Lower leg skin (tissue), 4 donors: ENCODE measurements around the gene TCN2. TPM values are rescaled to one million over a fixed set of nuclear protein-coding genes. Genes with fewer than 3 reads are reported as not detected.

Experiments used
- DNase-seq, 2 donors: peaks; one replicate each; pipeline ENCODE4 v3.0.0-alpha.2; 2019; ENCODE audit warnings: low spot score in 2 of 2
- H3K4me3 ChIP-seq: fragments of 200-600 bp; sonication (generic); 2 replicates; pipeline ENCODE4 v1.5.1; 2017; ENCODE audit warnings: mild to moderate bottlenecking, low read depth; ENCODE audit not compliant: poor library complexity, severe bottlenecking
- CTCF ChIP-seq, 3 donors: fragments of 450-650 bp; IDR thresholded peaks; one replicate each; pipeline ENCODE4 v1.5.1; 2016; ENCODE audit warnings: antibody characterized with exemption in 3 of 3, mild to moderate bottlenecking in 3 of 3, moderate library complexity in 2 of 3
- POLR2A ChIP-seq, 2 donors: fragments of 450-650 bp; IDR thresholded peaks; one replicate each; pipeline ENCODE4 v1.6.1; 2016 to 2017; ENCODE audit warnings: antibody characterized with exemption in 2 of 2, mild to moderate bottlenecking in 1 of 2, moderate library complexity in 1 of 2
- WGBS, 2 donors: methylation state at CpG; one replicate each; pipeline ENCODE4 v1.1.5; 2018; 5-methylcytosine and 5-hydroxymethylcytosine counted together
- intact Hi-C: fragments of 100-400 bp; cut with DNase I; formaldehyde crosslinking; loops from one replicate; pipeline ENCODE4 v1.15.0; 2023; ENCODE audit warnings: low total_unique reads
- total RNA-seq, 4 donors: library from RNA; depleted of rRNA; stranded (reverse); fragments of >200 nt; gene quantifications; one replicate each; pipeline ENCODE4 v1.1.0, GENCODE V29; 2016

The TCN2 gene
- total RNA-seq, 4 donors from 2014 or later = 9.9 to 20.2 (median 14.8) TPM

- intact Hi-C loops = no loop called here
- 91 to 92% methylated on average over 10 of the region's 10 CpGs for WGBS, 2 donors
- TF ChIP-seq POLR2A (IDR thresholded peaks at IDR 0.05) = no peak
- TF ChIP-seq CTCF (IDR thresholded peaks at IDR 0.05) = no peak
- H3K4me3 ChIP-seq = no peak overlapping the region
- DNase-seq = no peak
These were observed 37.2 kb upstream of the TCN2 start for GRCh38 chr22:30569674-30570202.

- intact Hi-C loops = no loop called here
- DNase-seq = no peak
- H3K4me3 ChIP-seq = no peak overlapping the region
- WGBS, 2 donors = 86 to 89% methylated on average over 6 of the region's 6 CpGs
- no peak for TF ChIP-seq POLR2A (IDR thresholded peaks at IDR 0.05)
- no peak for TF ChIP-seq CTCF (IDR thresholded peaks at IDR 0.05)
These were observed 34.8 kb upstream of the TCN2 start for GRCh38 chr22:30572210-30572609.

GRCh38 chr22:30572840-30573593 lies 34.0 kb upstream of the TCN2 start:
- H3K4me3 ChIP-seq = no peak overlapping the region
- DNase-seq = no peak
- 43 to 49% methylated on average over 12 of the region's 12 CpGs for WGBS, 2 donors
- TF ChIP-seq POLR2A (IDR thresholded peaks at IDR 0.05) = no peak
- intact Hi-C loops = no loop called here

- no peak for DNase-seq
- no peak overlapping the region for H3K4me3 ChIP-seq
- intact Hi-C loops = no loop called here
- WGBS, 2 donors = 39 to 45% methylated on average over 7 of the region's 7 CpGs
- TF ChIP-seq POLR2A (IDR thresholded peaks at IDR 0.05) (no peak), CTCF (IDR thresholded peaks at IDR 0.05) (no peak)
These were observed 33.3 kb upstream of the TCN2 start for GRCh38 chr22:30573594-30574094.

GRCh38 chr22:30574095-30574981 lies 32.6 kb upstream of the TCN2 start, which contains the start of gene GAL3ST1:
Gene GAL3ST1 (minus strand): TSS chr22:30574665. CDS start chr22:30557392, 17,273 bp downstream.
- no peak for DNase-seq
- WGBS, 2 donors = 24 to 28% methylated on average over 34 to 42 of the region's 75 CpGs
- no peak within 1 kb of the TSS for H3K4me3 ChIP-seq
- intact Hi-C loops = no loop called here
- TF ChIP-seq POLR2A (IDR thresholded peaks at IDR 0.05) = no peak
- no peak for TF ChIP-seq CTCF (IDR thresholded peaks at IDR 0.05)
